ACHN (cell line): ENCODE measurements around the gene CD151.
A peak's percentile ranks its signal among the peaks of the same experiment; 100 is the strongest.

ENCODE experiments used
- DNase-seq: peaks from one replicate; pipeline ENCODE4 v3.0.0-alpha.2; 2015
- in situ Hi-C: cut with HindIII; loops from 2 replicates; pipeline ENCODE4 v1.10.0; 2017; ENCODE audit warnings: low sequenced_read_pairs, low pct_ligation_motif_present, low pct_unique_long_range_greater_than_20kb

CD151 gene

DNA sequence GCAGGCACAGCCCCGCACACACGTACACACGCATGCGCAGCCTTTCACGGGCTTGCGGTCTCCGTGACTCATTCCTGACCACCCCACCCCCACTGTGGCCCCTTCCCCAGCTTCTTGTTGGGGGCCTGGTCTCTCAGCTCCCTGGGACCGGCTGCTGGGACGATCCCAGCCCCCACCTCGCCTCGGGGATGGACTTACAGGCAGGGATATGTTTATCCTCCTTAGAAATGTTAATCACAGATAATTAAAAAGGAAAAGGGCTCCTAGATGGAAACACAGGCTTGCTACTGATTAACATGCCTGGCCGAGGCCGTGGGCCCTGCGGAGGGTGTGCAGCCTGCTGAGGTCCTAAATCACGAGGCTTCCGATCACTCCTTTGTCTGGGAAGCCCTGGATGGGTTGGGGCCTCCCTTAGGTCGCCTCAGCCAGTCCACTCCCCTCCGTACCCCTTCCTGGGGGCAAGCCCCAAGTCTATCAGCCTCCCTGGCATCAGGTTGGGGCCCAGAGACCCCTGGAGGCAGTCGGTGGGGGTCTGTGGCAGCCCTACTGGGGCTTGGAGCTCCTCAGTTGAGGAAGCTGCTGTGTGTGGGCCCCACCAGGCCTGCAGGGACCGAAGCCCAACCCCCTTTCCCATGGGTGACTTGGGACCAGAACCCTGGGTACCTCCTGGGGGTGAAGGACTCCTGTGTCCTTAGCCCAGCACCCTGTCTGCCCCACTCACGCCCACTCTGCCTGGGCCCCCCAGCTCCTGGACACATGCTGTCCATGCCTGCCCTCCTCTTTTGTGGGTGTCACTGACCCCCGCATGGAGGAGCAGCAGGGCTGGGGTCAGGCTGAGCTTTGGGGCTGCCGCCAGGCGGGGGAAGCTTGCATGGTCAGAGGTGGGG lies 30.5 kb downstream of the CD151 start:
- no peak for DNase-seq
- in situ Hi-C loops = no loop called here

DNA sequence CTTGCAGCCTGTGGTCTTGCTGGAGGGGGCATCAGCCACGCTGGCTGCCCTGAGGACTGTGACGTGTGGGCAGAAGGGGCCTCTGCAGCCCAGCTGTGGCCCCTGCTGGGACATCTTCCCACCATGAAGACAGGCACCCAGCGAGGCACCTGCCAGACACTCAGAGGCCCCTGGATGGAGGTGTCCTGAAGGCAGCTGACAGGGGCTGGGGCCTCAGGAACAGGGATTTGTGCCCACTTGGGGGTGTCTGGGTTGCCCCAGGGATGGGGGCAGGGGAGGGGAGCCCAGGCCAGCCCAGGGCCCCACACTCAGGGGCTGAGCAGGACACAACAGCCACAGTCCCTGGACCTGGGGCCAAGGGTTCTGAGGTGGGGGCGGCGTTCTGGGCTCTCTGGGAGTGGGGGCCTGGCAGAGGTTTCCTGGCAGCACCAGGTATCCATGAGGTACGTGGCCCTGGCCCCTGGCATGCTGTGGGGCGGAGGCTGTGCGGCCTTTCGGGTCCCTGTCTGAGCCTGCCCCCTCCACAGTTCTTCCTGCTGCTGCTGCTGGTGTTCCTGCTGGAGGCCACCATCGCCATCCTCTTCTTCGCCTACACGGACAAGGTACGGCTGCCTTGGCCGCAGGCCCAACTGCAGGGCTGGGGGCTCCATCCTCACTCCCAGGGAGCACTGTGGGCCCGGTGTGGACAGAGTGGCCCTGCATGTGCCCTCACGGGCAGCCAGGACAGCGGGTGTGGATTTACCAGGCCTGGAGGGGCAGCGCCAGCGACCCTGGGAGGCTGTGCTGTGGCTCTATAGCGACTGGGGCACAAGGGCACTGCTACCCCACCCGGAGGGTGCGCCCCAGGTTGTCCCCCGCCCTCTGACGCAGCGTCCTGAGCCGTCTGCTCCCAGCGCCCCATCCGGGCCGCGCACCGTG lies 31.4 kb downstream of the CD151 start:
- in situ Hi-C loops = no loop called here
- DNase-seq = no peak

DNA sequence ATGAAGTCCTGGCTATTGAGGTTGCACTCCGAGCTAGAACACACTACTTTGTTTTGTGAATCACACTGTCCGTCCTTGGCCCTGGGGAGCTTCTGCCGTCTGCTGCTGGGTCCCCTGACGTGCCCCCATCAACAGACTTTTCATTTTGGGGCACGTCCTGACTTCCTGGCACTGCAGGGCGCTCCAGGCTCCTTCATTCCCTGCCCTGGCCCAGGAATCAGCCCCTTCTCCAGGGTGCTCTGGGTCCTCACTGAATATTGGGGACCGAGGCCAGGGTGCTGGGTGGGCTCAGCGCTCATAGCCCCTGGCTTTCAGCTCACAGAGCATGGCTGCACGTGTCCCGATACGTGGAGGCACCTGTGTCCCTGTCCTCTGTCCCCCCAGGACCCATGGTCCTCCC lies 32.1 kb downstream of the CD151 start:
- in situ Hi-C loops = no loop called here
- DNase-seq = no peak

GRCh38 chr11:865462-866430 lies 33.0 kb downstream of the CD151 start:
- in situ Hi-C loops = no loop called here
- no peak for DNase-seq

- in situ Hi-C loops = no loop called here
These were observed 33.7 kb downstream of the CD151 start for GRCh38 chr11:866481-866880.

DNA sequence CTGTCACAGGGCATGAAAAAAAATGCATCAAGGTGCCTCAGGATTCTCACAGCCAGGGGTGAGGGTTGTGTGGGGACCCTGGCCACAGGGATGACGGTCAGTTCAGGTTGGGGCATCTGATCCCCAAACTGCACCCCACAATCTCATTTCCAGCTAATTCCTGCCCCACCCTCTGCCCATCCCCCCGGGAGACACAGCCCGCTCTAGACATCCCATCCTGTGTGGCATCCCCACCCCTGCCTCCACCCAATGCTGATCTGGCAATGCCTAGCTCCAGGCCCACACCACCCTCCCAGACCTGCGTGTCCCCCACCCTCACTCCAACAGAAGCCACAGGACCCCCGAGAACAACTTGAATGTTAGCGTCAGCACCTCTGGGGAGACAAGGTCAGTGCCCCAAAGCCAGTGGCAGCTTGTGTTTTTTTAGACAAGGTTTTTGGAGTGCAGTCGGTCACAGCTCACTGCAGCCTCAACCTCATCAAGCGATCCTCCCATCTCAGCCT lies 35.2 kb downstream of the CD151 start:
- DNase-seq = no peak
- in situ Hi-C loops = no loop called here

More at GRCh38 chr11:866481-866880, 33.7 kb downstream of the CD151 start:
- no peak for DNase-seq

DNA sequence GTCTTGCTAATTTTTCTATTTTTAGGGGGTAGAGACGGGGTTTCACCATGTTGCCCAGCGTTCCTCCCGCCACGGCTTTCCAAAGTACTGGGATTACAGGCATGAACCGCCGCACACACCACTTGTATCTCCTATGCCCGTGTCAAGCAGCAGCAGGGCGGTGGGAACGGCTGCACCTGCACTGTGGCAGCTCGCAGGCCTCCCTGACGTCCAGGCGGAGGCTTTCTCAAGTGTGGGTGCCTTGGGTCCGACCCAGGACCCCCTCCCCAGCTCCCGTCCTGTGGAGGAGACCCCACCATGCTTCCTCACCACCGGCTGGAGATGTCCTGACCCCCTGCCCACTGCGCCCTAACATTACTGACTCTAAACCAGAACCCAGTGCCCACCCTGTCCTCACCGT lies 35.6 kb downstream of the CD151 start:
- DNase-seq = no peak
- in situ Hi-C loops = no loop called here

GRCh38 chr11:868802-869201 lies 36.0 kb downstream of the CD151 start:
- no peak for DNase-seq
- in situ Hi-C loops = no loop called here

DNA sequence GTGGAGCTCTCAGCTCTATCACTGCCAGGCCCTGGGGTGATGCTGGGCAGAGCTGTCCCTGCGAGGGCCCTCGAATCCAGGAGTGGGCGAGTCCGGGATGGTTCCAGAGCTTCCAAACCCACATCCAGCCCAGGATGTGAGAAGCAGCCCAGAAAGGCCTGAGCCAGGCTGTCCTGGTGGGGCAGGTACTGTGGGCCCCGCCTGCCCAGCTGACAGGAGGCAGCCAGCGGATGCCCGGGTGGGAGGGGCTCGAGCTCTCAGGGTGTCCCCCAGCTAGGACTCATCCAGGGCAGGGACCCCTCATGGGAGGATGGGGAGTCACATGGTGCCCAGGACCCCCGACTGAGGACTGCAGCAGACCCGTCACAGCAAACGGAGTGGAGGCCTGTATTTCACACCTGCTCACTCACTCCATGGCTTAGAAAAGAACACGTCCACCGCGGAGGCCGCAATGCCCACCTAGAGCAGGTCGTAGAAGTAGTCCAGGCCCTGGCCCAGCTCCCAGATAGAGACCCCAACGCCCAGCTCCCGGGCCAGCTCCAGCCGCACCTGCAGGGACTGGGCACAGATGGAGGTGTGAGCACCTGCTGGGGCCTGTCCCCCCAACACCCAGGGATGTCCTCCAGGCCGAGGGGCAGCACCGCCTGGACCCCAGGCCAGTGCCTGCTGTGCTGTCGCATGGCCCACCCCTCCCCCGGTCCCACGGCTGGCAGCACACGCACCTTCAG lies 36.8 kb downstream of the CD151 start:
- no peak for DNase-seq
- in situ Hi-C loops = no loop called here

- in situ Hi-C loops = no loop called here
- DNase-seq = no peak
These were observed 37.3 kb downstream of the CD151 start for GRCh38 chr11:870127-870413.

GRCh38 chr11:870418-870817 lies 37.7 kb downstream of the CD151 start:
- in situ Hi-C loops = no loop called here
- no peak for DNase-seq

DNA sequence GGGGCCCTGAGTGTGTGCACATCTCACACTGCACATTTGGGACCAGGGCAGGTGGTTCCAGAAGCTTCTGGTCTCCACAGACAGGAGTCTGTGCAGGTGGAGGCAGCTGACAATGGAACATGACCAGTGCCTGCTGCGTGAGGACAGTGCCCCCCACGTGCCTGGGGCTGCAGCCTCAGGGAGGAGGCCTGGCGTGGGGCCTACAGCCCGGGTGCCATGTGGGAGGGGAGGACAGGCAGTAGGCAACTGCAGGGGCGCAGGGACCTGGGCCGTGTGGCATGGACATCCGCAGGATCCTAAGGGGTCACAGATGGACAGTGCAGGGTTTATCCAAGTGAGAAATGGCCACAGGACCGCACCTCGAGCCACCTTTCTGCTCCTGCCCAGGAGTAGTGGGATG lies 38.7 kb downstream of the CD151 start:
- in situ Hi-C loops = no loop called here
- DNase-seq = no peak

- DNase-seq = no peak
- in situ Hi-C loops = no loop called here
These were observed 40.0 kb downstream of the CD151 start for GRCh38 chr11:872799-873198.

- in situ Hi-C loops = no loop called here
- DNase-seq = no peak
These were observed 41.0 kb downstream of the CD151 start for GRCh38 chr11:873706-874105.

DNA sequence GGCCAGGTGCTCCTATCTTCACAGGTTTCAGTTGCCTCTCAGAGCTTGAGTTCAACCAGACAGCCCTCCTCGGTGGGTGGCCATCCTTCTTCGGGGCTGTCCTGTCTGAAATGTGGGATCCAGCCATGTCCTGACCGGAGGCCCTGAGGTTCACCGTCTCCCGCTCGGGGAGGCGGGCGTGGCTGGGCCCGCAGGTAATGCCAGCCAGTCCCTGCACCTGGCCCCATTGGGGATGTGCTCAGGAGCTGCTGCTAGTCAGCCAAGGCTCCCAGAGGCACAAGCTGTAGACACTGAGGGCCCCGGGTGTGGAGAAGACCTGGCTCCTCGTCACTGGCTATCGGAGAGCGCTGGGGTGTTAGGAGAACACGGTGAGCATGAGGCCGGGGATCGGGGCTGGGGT lies 42.5 kb downstream of the CD151 start:
- in situ Hi-C loops = no loop called here
- DNase-seq = no peak

GRCh38 chr11:875769-876301 lies 43.1 kb downstream of the CD151 start:
- DNase-seq = no peak
- in situ Hi-C loops = no loop called here

DNA sequence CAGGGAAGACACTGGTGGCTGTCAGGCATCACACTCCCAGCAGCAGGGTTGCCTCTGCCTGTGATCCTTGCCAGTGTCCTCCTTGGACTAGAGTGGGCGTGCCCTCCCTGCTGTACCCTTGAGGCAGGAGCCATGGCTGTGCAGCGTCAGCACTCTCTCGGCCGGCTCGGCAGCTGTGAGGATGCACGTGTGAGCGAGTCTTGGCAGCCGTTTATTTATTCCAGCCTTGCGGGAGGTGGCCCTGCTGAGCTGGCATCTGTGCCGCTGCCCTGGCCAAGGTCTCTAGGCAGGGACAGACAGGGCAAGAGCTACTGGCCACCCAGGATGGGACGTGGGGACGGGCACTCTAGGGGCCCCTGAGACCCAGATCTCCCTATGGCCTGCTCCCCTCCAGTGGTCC lies 43.8 kb downstream of the CD151 start:
- in situ Hi-C loops = no loop called here
- DNase-seq = no peak

DNA sequence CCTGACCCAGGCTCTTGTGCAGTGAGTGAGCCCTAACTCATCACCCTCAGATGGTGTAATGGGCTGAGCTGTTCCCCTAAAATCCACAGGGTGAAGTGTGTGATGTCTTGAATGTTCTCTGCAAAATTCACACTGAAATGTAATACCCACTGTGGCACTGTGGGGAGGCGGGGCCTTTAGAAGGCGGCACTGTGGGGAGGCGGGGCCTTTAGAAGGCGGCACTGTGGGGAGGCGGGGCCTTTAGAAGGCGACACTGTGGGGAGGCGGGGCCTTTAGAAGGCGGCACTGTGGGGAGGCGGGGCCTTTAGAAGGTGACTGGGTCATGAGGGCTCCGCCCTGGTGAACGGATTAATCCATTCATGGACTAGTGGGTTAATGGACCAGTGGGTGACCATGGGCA lies 44.8 kb downstream of the CD151 start:
- in situ Hi-C loops = no loop called here

More for the DNA sequence above, 44.8 kb downstream of the CD151 start:
- DNase-seq = peak; percentile 12
